GM21576 (cell line): Measurements from ENCODE around the gene OR1I1.
"Not testable (repeated sequence)": the region's sequence is repeated elsewhere in the genome, so short reads cannot be mapped to it uniquely, and the experiment has no call there.

Source experiments
- ATAC-seq: cut with Tn5 transposase; IDR thresholded peaks from one replicate; pipeline ENCODE4 v1.9.1; 2021; ENCODE audit warnings: mild to moderate bottlenecking, moderate library complexity; ENCODE audit not compliant: unreplicated experiment

Gene OR1I1

GRCh38 chr19:15097980-15098379, 16.0 kb downstream of the OR1I1 start:
- not testable (repeated sequence) for ATAC-seq

GRCh38 chr19:15098460-15098859, 16.4 kb downstream of the OR1I1 start:
- ATAC-seq: no peak

DNA sequence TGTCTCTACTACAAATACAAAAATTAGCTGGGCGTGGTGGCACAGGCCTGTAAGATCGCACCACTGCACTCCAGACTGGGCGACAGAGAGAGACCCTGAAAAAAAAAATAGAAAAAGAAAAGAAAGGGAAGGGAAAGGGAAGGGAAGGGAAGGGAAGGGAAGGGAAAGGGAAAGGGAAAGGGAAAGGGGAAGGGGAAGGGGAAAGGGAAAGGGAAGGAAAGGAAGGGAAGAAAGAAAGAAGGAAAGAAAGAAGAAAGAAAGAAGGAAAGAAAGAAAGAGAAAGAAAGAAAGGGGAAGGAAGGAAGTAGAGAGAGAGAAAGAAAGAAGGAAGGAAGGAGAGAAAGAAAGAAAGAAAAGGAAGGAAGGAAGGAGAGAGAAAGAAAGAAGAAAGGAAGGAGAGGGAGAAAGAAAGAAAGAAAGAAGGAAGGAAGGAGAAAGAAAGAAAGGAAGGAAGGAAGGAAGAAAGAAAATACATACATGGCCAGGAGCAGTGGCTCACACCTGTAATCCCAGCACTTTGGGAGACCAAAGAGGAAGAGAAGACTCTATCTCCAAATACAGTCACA, 17.1 kb downstream of the OR1I1 start:
- ATAC-seq: no peak

GRCh38 chr19:15101479-15102082, 19.6 kb downstream of the OR1I1 start:
- ATAC-seq: no peak

DNA sequence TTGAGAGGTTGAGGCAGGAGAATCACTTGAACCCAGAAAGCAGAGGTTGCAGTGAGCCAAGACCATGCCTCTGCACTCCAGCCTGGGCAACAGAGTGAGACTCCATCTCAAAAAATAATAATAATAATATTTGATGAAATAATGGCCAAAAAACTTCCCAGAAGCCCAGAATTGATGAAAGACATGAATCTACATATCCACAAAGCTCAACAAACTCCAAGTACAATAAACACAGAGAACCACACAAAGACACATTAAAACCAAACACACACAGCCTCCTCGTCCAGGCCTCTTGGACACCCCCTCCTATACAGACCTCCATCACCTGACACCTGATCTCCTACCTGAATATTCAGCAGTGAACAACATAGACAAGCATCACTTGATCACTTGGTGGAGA, 22.0 kb downstream of the OR1I1 start:
- ATAC-seq: no peak

GRCh38 chr19:15104411-15104810, 22.4 kb downstream of the OR1I1 start:
- no peak for ATAC-seq

DNA sequence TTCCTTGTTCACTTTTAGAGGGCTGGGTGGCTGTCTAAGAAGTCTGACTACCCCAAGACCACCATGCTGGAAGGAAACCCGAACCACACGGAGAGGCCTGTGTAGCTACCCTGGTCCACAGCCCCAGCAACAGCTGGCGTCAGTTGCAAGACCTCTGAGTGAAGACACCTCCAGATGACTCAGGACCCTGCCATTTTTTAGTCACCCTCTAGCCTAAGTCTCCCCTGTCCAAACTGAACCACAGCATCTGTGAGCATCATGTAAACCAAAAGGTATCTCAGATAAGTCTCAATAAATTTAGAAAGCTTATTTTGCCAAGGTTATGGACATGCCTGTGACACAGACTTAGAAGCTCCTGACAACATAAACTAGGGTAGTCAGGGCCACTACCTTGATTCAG, 23.0 kb downstream of the OR1I1 start:
- no peak for ATAC-seq

GRCh38 chr19:15107061-15108010, 25.3 kb downstream of the OR1I1 start, which contains the start of gene SYDE1:
TSS of gene SYDE1 (plus strand) at chr19:15107401. CDS start at chr19:15107434, 33 bp downstream.
- ATAC-seq: no peak

- ATAC-seq: no peak
These were observed 26.3 kb downstream of the OR1I1 start for GRCh38 chr19:15108145-15108844.

- no peak for ATAC-seq
These were observed 27.1 kb downstream of the OR1I1 start for GRCh38 chr19:15108845-15109767.

GRCh38 chr19:15109768-15110417, 27.9 kb downstream of the OR1I1 start:
- ATAC-seq: no peak

DNA sequence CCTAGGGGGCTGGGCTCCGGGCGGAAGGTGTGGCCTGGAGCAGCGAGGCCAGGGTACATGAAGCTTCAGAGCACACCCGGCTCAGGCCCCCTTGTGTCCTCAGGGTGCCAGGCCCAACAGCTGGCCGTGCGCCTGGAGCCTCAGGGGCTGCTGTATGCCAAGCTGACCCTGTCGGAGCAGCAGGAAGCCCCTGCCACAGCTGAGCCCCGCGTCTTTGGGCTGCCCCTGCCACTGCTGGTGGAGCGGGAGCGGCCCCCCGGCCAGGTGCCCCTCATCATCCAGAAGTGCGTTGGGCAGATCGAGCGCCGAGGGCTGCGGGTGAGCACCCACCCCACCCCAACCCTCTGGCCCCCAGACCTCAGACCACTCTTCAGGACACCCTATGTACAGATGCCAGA, 28.4 kb downstream of the OR1I1 start:
- no peak for ATAC-seq

DNA sequence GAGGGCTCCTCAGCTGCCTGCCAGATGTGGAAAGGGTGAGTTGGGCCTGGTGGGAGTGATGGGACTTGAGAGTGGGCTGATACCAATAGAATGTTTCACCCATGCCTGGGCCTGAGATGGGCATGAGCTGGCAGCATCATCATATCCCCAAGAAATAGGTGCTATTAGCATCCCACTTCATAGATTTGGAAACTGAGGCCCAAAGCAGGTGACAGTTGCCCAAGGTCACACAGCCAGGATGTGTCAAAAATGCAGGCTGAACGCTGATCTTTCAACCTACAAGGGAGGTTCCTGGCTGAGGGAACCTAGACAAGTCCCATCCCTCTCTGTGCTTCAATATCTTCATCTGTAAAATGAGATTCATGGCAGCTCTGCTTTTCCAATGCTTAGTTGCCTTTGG, 29.7 kb downstream of the OR1I1 start:
- ATAC-seq: no peak

GRCh38 chr19:15112385-15112784, 30.4 kb downstream of the OR1I1 start:
- no peak for ATAC-seq

- ATAC-seq: no peak
These were observed 31.5 kb downstream of the OR1I1 start for GRCh38 chr19:15113245-15114152.

GRCh38 chr19:15114153-15114540, 32.1 kb downstream of the OR1I1 start:
- ATAC-seq: no peak

DNA sequence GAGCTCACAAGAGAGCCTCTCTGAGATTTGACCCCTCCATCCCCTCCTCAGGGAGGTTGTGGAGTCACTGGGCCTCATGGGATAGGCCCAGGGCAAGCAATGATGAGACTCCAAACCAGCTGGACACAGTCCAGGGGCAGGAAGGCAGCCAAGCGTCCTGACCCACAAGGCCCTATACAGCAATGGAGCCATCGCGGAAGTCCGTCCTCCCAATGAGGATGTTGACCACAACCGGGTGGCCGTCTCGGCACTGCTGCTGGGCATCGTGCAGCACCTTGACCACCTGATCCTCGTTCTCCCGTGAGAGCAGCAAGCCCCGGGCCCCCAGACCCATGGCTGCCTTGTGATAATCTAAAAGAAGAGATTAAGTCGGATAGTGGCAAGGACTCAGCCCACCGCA, 33.1 kb downstream of the OR1I1 start:
- ATAC-seq: no peak

GRCh38 chr19:15115762-15116615, 34.0 kb downstream of the OR1I1 start:
- ATAC-seq: no peak
